GM19452 (cell line): ENCODE data around the gene FUT3.
"Not testable (repeated sequence)": the region's sequence is repeated elsewhere in the genome, so short reads cannot be mapped to it uniquely, and the experiment has no call there.

Source experiments
- ATAC-seq: cut with Tn5 transposase; IDR thresholded peaks from one replicate; pipeline ENCODE4 v1.9.1; 2021; ENCODE audit not compliant: unreplicated experiment

FUT3 gene

GRCh38 chr19:5850189-5850588 is 1.1 kb downstream of the FUT3 start:
- no peak for ATAC-seq

- not testable (repeated sequence) for ATAC-seq
Observed at GRCh38 chr19:5848621-5849020, 2.6 kb downstream of the FUT3 start.

DNA sequence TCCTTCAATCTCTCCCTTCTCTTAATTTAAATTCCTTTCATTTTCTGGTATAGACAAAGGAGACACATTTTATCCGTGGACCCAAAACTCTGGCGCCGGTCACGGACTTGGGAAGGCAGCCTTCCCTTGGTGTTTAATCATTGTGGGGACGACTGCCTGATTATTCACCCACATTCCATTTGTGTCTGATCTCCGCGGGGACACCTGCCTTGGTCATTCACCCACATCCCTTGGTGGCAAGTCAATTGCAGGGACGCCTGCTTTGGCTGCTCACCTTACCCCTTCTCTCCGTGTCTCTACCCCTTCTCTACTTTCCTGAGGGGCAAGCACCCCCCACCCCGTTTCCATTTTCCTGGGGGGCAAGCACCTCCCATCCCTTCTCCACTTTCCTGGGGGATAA is 3.4 kb downstream of the FUT3 start:
- ATAC-seq: not testable (repeated sequence)

- ATAC-seq: no peak
Observed at GRCh38 chr19:5844456-5845433, 6.5 kb downstream of the FUT3 start.

DNA sequence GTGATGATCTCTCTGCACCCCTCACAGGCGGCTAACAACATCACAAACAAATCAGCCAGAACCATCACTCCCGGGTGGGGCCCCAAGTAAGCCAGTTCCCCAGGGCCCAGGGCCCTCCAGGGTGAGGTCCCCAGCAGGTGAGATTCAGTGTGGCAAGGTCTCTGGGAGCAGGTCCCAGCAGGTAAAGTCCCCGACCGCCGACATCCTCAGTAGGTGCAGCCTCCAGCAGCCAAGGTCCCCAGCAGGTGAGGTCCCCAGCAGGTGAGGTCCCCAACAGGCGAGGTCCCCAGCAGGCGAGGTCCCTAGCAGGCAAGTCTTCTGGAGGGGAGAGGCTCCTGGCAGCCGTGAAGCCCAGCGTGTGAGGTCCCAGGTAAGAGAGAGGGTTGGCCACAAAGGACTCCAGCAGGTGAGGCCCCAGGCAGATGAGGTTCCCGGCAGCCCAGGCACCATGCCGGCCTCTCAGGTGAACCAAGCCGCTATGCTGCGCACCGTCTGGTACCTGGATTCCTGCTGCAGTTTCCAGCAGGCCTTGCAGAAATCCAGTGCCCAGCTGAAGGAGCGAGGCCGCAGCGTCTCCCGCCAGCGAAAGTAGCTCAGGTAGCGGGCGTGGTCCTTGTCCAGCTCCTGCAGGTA is 7.8 kb downstream of the FUT3 start:
- ATAC-seq: no peak

DNA sequence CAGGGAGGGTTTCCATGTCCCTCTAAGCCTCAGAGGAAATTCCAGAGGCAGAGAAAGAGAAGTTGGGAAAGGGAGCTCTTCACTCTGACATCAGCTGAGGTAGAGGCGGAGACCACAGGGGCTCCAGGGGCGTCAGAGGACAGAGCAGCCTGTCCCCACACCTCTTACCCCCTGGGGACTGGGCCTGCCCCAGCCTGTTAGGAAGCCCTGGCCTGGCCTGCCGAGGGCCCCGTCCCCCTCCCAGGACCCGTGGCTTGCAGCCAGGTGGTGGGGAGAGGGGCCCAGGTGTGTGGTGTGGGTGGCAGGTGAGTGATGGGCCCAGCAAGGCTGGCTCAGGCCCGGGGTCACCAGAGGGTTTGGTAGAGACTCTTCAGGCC is 9.5 kb downstream of the FUT3 start:
- ATAC-seq: not testable (repeated sequence)

DNA sequence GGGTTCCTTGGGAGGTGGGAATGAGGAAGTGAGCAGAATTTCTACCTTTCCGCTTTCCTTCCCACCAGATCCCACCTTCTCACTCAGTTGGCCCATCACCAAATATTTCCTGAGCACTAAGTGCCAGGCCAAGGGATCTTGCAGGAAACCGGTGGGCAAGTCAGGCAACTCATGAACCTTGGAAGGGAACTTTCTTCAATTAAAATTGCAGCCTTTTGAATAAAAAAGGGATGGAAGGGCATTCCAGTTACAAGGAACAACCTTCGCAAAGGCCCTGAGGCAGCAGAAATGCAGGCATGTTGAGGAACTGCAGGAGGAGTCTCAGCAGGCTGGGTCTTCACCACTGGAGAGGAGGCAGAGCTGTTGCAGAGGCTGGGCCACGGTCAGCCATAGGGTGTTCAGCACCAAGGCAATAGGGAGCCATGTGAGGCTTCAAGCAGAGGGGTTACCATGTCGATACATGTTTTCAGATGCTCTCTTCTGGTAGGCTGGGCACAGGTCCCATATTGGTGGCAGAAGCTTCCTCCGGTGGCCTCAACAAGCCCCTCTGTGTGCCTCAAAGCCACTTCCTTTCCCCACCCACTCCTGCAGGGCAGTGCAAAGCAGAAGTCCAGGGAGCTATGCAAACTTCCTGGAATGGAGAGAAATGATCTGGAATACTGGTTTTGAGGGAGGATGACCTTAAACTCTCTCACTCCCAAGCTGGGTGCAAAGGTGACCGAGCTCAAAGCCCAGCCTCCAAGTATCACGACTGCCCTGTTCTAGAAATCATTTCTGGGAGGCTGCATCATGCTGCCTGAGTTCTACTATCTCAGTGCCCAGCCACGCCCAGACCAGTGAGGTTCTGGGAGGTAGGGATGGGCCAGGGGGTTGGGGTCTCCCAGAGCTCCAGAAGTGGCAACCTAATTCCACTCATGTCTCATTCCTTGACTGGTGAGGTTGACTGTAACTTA is 11.9 kb downstream of the FUT3 start, which contains the start of gene FUT6:
Gene FUT6 (minus strand): TSS at position 638 of the 953 bp plus-strand sequence. CDS start 7,135 bp downstream, outside the sequence.
- ATAC-seq: no peak

DNA sequence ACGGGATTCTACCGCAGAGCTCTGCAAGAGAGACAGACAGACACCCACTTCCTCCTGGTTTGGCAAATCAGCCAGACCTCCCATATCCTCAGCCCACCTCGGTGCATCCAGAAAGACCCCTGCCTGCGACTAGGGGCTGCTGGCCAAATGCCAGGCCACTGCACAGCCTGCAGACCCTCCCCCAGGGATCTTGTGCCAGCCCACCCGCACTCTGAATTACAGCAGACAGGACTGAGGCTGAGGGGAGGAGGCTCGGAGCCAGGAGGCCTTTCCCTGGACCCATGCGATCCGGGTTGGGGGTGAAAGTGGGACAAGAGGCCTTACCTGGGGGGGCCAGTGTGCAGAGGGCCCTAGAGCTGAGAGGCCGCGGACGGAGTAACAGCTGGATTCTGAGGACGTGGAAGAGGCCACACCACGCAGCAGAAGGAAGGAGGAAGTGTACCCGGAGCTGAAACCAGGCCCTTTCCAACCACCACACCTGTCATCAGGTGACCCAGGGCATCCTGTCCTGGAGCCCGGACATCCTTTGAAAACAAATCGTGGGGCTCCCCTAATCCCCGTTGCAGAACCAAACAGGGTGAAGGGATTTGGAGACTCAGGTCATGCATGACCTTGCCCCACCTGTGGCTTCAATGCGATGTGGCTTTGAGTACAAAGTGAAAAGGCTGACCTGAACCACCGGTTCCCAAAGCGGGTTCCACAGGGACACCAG is 12.7 kb downstream of the FUT3 start:
- ATAC-seq: no peak

DNA sequence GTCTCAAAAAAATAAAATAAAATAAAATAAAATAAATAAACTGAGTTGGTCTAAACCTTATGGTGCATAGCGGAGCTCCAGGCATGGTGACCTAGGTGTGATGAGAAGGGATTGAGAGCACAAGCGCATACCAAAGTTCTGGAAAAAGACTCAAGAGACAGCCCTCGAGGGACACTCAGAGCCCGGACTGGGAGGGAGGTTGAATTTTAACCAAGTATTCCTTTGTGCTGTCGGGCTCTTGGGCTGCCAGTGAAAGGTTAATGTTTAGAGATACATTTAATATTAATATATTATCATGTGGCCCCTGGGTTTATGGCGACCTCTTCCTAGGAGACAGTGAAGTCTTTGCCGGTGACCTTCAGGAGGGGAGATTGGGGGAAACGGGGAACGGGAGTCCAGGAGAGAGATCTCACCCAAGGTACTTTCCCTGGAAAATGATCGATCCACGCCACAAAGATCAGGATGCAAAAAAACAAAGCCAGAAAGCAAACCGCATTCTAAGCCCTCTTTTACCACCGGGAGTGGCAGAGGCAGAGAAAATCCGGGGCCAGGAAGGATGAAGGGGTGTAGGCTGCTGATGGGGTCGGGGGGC is 13.4 kb downstream of the FUT3 start:
- no peak for ATAC-seq

DNA sequence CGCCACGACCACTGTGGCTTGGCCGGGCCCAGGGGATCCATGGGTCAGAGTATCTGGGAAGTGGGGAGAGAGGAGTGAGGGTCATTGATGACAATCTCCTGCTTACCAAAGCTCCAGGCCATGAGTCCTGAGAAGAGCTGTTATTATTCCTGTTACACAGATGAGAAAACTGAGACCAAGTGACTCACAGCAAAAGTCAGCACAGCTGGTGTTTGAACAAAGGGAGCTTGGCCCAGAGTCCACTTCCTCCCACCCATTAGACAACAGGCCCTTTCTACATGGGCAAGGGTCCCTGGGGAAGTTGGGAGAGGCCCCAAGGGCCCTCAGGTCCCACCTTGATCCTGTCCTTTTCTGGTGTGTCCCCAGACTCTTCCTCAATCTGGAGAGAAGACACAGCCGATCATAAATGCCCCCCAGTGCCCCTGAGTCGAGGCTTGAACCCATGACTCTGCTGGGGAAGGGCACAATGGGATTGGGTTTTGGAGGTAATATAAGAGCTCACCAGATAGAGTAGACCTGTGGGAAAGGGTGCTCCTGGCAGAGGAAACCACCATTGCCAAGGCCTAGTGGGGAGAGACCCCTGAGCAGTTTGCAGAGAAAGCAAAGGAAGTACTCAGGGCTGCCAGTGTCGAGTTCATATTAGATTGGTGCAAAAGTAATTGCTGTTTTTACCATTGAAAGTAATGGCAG is 18.6 kb downstream of the FUT3 start:
- no peak for ATAC-seq

DNA sequence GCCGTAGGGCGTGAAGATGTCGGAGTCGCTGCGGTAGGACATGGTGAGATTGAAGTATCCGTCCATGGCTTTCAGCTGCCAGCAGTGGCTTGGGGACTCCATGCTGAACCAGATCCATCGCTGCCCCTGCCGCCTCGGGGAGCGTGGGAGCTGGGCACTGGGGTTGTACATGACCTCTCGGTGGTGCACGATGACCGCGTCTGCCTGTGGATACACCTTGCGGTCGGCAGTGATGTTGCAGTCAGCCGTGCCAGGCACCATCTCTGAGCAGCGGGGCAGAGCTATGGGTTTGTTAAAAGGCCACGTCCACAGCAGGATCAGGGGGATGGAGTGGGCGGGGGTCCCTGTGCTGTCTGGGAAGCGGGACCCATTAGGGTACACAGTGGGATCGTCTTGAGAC is 19.2 kb downstream of the FUT3 start:
- ATAC-seq: no peak

DNA sequence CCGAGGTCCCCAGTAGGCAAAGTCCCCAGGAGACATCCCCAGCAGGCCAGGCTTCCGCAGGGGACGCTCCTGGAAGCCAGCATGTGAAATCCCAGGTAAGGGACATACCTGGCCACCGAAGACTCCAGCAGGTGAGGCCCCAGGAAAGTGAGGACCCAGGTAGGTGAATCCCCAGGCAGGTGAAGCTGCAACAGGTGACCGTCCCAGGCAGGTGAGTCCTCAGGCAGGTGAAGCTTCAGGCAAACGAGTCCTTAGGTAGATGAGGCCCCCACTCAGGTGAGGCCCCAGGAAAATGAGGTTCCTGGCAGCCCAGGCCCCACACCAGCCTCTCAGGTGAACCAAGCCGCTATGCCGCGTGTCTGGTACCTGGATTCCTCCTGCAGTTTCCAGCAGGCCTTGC is 20.1 kb downstream of the FUT3 start:
- ATAC-seq: no peak

DNA sequence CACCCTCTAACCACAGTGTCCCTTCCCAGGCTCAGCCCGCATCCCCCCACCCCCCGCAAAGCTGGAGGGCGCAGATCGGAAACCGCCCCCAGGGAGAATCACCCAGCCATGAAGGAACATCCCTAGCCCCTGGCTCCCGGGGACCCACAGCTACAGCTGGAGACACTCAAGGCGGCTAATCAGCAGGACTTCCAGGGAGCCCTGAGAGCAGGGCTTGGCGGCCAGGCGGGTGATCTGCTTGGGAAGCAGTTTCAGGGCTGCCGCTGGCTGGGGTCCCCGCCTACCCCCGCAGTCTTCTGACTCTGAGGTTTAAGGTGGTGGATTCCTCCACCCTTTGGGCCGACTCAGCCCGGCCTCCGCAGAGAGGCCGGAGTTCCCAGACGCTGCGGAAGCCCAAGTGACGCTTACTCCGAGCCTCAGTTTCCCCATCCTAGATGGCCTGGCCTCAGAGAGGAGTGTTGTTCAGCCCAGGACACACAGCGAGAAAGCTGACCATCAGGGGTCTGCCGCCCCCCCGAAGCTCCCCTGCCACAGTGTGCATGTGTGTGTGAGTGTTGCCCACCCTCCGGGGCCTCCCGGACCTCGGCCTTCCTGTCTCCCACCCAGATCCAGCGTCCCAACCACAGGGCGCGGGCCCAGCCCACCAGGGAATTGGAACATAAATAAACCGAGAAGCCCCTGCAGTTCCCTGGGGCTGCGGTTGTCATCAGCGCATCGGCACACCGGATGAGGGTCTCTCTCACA is 21.5 kb downstream of the FUT3 start:
- ATAC-seq: no peak

GRCh38 chr19:5828661-5829566 is 22.3 kb downstream of the FUT3 start:
- ATAC-seq: no peak

GRCh38 chr19:5827891-5828660 is 23.2 kb downstream of the FUT3 start:
- peak; percentile 60 for ATAC-seq

- ATAC-seq: no peak
Observed at GRCh38 chr19:5827342-5827890, 23.8 kb downstream of the FUT3 start.
